Small intestine (tissue), 7 donors: ENCODE data around the gene RAPGEF1. TPM values are rescaled to one million over a fixed set of nuclear protein-coding genes. Genes with fewer than 3 reads are reported as not detected.

ENCODE experiments used
- DNase-seq, 2 donors: peaks; one replicate each; pipeline versions ENCODE4 v3.0.0 to v3.0.0-alpha.2; 2013
- FAIRE-seq: peaks from 2 replicates; lab custom pipeline; 2012; peaks lifted over from hg19 to GRCh38; lab: Jason Lieb, UNC
- H3K27ac ChIP-seq, 3 donors: one replicate each; pipeline ENCODE4 v1.5.1; 2013; ENCODE audit warnings: low read length in 2 of 3, mild to moderate bottlenecking in 2 of 3, control low read depth in 1 of 3, inconsistent platforms in 1 of 3, low read depth in 1 of 3, moderate library complexity in 1 of 3
- H3K27me3 ChIP-seq, 3 donors: one replicate each; pipeline ENCODE4 v1.6.1; 2013; ENCODE audit warnings: low read length in 3 of 3, inconsistent platforms in 1 of 3; ENCODE audit not compliant: control insufficient read depth in 3 of 3, insufficient read depth in 3 of 3
- H3K36me3 ChIP-seq, 3 donors: one replicate each; pipeline ENCODE4 v1.6.1; 2013; ENCODE audit warnings: low read length in 3 of 3, inconsistent platforms in 1 of 3, low read depth in 1 of 3, mild to moderate bottlenecking in 1 of 3, moderate library complexity in 1 of 3; ENCODE audit not compliant: control insufficient read depth in 3 of 3, insufficient read depth in 2 of 3
- H3K4me1 ChIP-seq, 3 donors: one replicate each; pipeline ENCODE4 v1.6.1; 2013; ENCODE audit warnings: low read length in 2 of 3, inconsistent platforms in 1 of 3, low read depth in 1 of 3, mild to moderate bottlenecking in 1 of 3, moderate library complexity in 1 of 3; ENCODE audit not compliant: control insufficient read depth in 3 of 3, insufficient read depth in 2 of 3
- H3K4me3 ChIP-seq, 3 donors: one replicate each; pipeline ENCODE4 v1.5.1; 2013; ENCODE audit warnings: low read length in 3 of 3, control low read depth in 1 of 3, inconsistent platforms in 1 of 3, low read depth in 1 of 3, mild to moderate bottlenecking in 1 of 3, moderate library complexity in 1 of 3
- H3K9me3 ChIP-seq, 2 donors: one replicate each; pipeline ENCODE4 v1.6.1; 2013; ENCODE audit warnings: low read depth in 1 of 2, low read length in 1 of 2; ENCODE audit not compliant: control insufficient read depth in 2 of 2, insufficient read depth in 1 of 2
- WGBS, 3 donors: extraction: QIAGEN DNeasy Blood & Tissue Kit; methylation state at CpG; one replicate each; pipeline ENCODE4 v1.1.7; 2013; 5-methylcytosine and 5-hydroxymethylcytosine counted together
- polyA plus RNA-seq, 4 donors: library from polyadenylated mRNA; stranded (reverse) in 3 of 4; unstranded in 1 of 4; fragments of 200-250 nt in 3 of 4; fragments of 120-200 nt in 1 of 4; gene quantifications; one replicate each; pipeline versions ENCODE4 v1.2.1 to v1.2.3, GENCODE V29; 2013
- donor health status: healthy with polysubstance abuse.
- donor health status: control.
- donor health status: control.
- donor health status: Bipolar disorder and iron deficiency.
- donor health status: healthy.

The RAPGEF1 gene
- polyA plus RNA-seq, 4 donors: 15.4 to 43.4 (median 21.2) TPM

DNA sequence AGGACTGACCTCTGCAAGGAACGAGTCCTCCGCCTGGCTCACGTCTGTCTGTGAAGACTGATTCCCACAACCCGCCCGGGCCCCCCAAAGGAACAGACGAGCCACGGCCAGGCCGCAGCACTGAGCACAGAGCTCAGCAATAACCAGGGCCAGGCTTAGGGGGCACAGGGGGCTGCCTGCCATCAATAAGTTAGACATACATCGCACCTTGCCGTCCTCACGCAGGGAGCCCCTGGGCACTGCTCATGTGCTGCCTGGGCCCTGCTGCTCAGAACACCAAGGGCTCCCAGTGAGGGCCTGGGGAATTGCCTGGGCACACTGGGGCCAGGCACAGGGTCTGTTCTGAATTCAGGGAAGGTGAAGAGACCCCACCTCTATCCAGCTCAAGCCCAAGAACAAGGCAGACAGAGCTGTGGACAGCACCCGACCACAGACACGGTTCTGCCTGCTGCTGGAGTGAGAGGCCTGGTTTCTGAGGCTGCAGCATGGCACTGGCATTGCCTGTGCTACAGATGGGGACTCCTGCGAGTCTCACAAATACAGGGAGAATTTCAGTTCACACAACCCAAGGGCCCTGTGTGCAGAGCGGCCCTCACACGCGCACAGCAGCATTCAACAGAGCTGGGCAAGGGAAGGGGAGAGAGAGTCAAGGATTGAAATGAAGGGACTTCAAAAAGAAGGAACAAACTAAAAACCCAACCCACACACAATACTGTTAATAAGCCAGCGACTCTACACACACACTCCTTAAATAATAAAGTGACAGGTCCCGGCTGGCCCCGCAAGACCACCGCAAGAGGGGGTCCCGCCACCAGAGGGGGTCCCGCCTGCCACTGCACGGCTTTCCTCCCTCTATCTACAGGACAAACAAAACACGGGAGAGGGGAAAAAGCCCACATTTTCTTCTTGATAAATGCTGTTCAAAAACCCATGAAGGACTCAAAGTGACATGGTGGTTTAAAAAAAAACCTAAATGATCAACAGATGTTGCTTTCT is 162.6 kb downstream of the RAPGEF1 start:
- DNase-seq: no peak
- 88 to 94% (median 93%) methylated on average over 23 to 25 of the region's 25 CpGs for WGBS, 3 donors

DNA sequence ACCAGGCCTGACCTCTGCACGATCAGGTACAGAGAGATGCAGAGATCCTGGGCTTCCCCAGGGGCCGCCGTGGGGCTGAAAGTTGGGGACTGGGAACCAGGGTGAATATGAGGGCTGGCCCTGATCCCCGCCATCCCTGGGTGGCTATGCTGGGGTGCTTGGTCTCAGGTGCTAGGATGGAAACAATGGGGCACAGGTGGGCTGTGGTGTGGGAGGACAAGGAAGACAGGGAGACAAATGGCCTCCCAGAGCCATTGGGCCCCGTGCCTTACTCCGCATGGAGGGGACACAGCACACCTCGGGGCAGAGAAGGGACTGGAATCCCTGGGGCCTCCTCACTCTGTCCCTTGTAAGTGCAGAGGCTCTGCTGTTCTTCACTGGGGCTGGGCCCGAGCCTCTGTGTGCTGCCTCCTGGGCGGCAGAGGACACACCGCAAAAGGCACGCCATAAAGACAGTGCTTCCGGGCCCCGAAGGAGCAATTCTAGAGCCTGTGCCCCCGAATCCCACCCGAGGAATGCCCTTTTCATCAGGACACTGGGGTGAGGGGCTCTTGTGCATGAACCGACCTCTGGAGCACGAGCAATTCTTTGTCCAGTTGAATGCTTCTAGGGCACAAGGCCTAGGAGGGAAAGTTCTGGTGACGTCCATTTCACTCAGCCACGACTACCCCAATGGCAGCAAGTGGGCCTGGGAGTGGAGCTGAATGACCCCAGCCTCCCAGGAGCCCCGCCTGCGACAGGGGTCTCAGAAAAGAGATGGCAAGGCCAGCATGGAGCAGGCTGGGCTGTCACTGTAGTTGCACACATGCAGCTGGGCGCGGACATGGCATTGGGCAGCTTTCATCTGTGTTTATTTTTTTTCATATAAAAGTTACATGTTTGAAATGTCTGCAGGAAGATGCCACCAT is 163.7 kb downstream of the RAPGEF1 start:
- 92 to 95% (median 94%) methylated on average over 23 of the region's 23 CpGs for WGBS, 3 donors
- no peak for FAIRE-seq
- H3K4me3 ChIP-seq: no peak overlapping the region
- no peaks in the 10 kb centered on the region for H3K9me3 ChIP-seq
- no peak for DNase-seq
- no peak overlapping the region for H3K27ac ChIP-seq
- no peaks in the 10 kb centered on the region for H3K27me3 ChIP-seq
- peaks cover 2 to 73% (median 13%) of the 10 kb centered on the region in 3 donors for H3K36me3 ChIP-seq
- no peaks in the 10 kb centered on the region for H3K4me1 ChIP-seq

More for the DNA sequence above, 162.6 kb downstream of the RAPGEF1 start:
- H3K4me3 ChIP-seq: no peak overlapping the region
- no peaks in the 10 kb centered on the region for H3K4me1 ChIP-seq
- FAIRE-seq: no peak
- H3K9me3 ChIP-seq: no peaks in the 10 kb centered on the region
- H3K27me3 ChIP-seq: no peaks in the 10 kb centered on the region
- no peak overlapping the region for H3K27ac ChIP-seq
- H3K36me3 ChIP-seq: peaks cover 5 to 81% (median 13%) of the 10 kb centered on the region in 3 donors

DNA sequence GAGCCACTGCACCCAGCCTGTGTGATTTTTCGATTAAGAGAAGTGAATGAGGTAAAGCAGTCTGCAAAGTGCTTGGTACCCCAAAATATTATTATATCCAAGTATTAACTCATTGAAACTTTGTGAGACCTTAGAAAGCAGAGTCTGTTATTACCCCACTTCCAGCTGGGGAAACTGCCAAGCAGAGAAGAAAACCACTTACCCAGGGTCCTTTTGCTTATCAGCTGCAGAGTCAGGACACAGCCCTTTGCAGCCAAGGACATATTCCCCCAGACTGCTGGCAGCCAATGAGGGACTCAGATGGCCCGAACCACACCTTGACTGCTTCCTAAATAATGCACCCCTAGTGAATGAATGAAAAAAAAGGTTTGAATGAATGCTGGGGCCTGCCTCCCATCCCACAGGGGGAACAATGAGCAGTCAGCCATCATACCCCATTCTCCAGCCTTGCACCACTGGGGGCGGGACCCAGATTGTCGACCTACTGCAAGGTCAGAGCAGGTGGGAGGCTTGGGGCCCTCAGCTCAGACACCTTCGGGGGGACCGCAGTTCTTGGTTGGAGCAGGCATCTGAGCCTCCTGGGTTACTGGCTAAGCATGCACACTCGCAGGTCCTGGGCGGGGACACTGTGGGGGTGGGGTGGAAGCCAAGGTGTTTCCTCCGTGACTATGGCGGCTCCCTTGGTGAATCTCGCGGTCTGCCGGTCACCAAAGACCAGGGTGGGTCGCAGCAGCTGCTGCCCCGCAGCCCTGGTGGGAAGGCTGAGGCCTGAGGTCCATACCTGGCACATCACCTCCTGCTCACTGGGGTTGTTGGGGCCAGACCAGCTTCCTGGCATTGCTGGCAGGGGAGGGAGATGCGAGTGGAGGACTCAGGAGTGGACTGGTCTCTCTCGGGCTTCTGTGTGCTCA is 164.9 kb downstream of the RAPGEF1 start:
- DNase-seq: no peak
- H3K4me1 ChIP-seq: no peaks in the 10 kb centered on the region
- H3K9me3 ChIP-seq: no peaks in the 10 kb centered on the region
- no peak overlapping the region for H3K27ac ChIP-seq
- H3K36me3 ChIP-seq: peaks cover 2 to 65% (median 8%) of the 10 kb centered on the region in 3 donors
- no peak for FAIRE-seq
- no peaks in the 10 kb centered on the region for H3K27me3 ChIP-seq
- WGBS, 3 donors: 91 to 96% (median 95%) methylated on average over 17 of the region's 17 CpGs
- no peak overlapping the region for H3K4me3 ChIP-seq

DNA sequence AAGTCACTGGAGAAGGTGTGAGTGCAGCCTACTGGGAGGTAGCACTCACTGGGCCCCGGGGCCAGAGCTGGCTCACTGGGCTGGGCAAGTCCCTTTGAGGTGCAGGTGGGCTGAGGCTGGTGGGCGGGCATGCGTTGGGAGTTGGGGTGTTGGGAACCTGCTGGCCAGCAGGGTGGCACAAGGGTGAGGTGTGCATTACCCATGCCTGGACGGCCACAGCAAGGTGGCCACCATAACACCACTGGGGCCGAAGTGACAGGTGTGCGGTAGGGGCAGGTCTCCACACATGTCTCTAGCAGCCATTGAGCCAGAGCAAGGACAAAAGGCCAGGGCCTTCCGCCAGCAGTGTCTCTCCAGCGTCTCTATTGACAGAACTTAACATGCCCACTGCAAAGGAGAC is 172.0 kb downstream of the RAPGEF1 start:
- H3K4me3 ChIP-seq: no peak overlapping the region
- FAIRE-seq (no peak), DNase-seq (no peak)
- no peaks in the 10 kb centered on the region for H3K4me1 ChIP-seq
- 95 to 98% (median 96%) methylated on average over 8 of the region's 8 CpGs for WGBS, 3 donors
- no peaks in the 10 kb centered on the region for H3K9me3 ChIP-seq
- H3K27ac ChIP-seq: no peak overlapping the region
- peaks cover 0 to 13% (median 6%) of the 10 kb centered on the region in 3 donors for H3K36me3 ChIP-seq
- no peaks in the 10 kb centered on the region for H3K27me3 ChIP-seq

DNA sequence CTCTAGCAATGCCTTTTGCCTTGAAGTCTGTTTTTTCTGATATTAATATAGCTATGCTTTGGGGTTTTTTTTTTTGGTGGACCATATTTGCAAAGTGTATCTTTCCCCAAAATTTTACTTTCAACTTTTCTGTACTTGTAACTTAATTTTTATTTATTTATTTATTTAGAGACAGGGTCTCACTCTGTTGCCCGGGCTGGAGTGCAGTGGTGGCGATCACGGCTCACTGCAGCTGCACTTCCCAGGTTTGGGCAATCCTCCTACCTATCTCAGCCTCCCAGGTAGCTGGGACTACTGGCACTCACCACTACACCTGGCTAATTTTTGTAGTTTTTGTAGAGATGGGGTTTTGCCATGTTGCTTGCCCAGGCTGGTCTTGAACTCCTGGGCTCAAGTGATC is 173.7 kb downstream of the RAPGEF1 start:
- 96 to 98% (median 97%) methylated on average over 3 of the region's 3 CpGs for WGBS, 3 donors
- DNase-seq (no peak), FAIRE-seq (no peak)
- Histone ChIP-seq H3K4me1 (no peaks in the 10 kb centered on the region), H3K27me3 (no peaks in the 10 kb centered on the region), H3K27ac (no peak overlapping the region), H3K4me3 (no peak overlapping the region), H3K9me3 (peaks cover 0 to 6% of the 10 kb centered on the region in 2 donors), H3K36me3 (peaks cover 0 to 11% (median 4%) of the 10 kb centered on the region in 3 donors)

DNA sequence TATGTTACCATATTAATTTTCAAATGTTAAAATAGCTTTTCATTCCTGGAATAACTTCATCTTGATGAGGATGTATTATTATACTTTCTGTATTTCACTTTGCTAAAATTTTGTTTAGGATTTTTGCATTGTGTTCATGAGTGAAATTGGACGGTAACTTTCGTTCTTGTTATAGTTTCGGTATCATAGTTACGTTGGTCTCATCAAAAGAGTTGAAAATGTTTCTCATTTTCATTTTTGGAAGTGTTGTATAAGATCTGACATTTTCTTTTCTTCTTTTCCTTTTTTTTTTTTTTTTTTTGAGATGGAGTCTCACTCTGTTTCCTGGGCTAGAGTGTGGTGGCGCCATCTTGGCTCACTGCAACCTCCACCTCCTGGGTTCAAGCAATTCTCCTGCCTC is 174.5 kb downstream of the RAPGEF1 start:
- 78 to 92% (median 81%) methylated on average over 5 of the region's 5 CpGs for WGBS, 3 donors
- Histone ChIP-seq H3K9me3 (peaks cover 0 to 6% of the 10 kb centered on the region in 2 donors), H3K27me3 (no peaks in the 10 kb centered on the region), H3K4me3 (no peak overlapping the region), H3K27ac (no peak overlapping the region), H3K4me1 (no peaks in the 10 kb centered on the region), H3K36me3 (peaks cover 0 to 8% (median 4%) of the 10 kb centered on the region in 3 donors)
- no peak for FAIRE-seq
- DNase-seq: no peak

DNA sequence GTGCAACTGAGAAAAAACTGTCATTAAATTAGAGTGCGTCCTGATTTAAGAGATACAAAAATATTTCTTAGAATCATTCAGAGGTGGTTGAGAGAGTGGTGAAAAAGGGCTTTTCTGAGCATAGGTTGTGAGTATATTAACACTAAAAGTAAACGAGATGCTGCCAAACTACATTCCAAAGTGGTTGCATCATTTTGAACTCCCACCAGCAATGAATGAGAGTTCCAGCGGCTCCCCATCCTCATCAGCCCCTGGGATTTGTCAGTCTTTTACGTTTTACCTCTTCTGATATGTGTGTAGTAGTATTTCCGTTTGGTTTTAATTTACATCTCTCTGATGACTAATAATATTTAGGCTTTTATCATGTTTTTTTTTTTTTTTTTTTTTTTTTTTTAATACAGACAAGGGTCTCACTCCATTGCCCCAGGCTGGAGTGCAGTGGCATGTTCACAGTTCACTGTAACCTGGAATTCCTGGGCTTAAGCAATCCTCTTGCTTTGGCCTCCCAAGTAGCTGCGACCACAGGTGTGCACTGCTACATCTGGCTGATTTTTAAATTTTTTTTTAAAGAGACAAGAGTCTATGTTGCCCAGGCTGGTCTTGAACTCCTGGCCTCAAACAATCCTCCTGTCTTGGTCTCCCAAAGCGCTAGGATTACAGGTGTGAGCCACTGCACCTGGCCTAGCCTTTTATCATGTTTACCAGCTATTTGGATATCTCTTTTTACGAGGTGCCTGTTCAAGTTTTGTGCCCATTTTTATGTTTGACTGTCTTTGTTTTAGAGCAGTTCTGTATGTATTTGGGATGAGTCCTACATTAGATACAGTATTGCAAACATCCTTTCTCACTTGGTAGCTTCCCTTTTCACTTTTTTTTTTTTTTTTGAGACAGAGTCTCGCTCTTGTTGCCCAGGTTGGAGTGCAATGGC is 177.6 kb downstream of the RAPGEF1 start:
- WGBS, 3 donors: 61 to 68% (median 67%) methylated on average over 9 of the region's 9 CpGs
- Histone ChIP-seq H3K9me3 (peaks cover 0 to 9% of the 10 kb centered on the region in 2 donors), H3K36me3 (peaks cover 0 to 3% (median 0%) of the 10 kb centered on the region in 3 donors), H3K27ac (no peak overlapping the region), H3K27me3 (no peaks in the 10 kb centered on the region), H3K4me1 (no peaks in the 10 kb centered on the region), H3K4me3 (no peak overlapping the region)
- FAIRE-seq (no peak), DNase-seq (peak in 1 of 2 donors; percentile 12)
